SK-N-SH treated with all-trans-retinoic acid at 6 μM for 48 hours (cell line): ENCODE data around the gene SRRM1.

Source experiments
- ATAC-seq: fragments of 200-7000 bp; cut with Tn5 transposase; 3 replicates; pipeline ENCODE4 v1.9.1; 2020; ENCODE audit warnings: mild to moderate bottlenecking, moderate library complexity
- ARNTL ChIP-seq: fragments of 450-650 bp; formaldehyde crosslinking; IDR thresholded peaks from 2 replicates; pipeline ENCODE4 v1.5.0; 2020; ENCODE audit warnings: low read depth, mild to moderate bottlenecking, moderate library complexity, borderline replicate concordance
- BACH2 ChIP-seq: fragments of 250-450 bp; sonication (Bioruptor Pico); IDR thresholded peaks from 2 replicates; pipeline ENCODE4 v1.9.0; 2021; ENCODE audit warnings: mild to moderate bottlenecking, borderline replicate concordance
- CREB5 ChIP-seq: fragments of 250-450 bp; sonication (Bioruptor Pico); IDR thresholded peaks from 2 replicates; pipeline ENCODE4 v1.5.1; 2020; ENCODE audit warnings: low read depth, mild to moderate bottlenecking, moderate library complexity
- ESRRG ChIP-seq: fragments of 250-450 bp; sonication (Bioruptor Pico); IDR thresholded peaks from 2 replicates; pipeline ENCODE4 v1.6.1; 2021; ENCODE audit warnings: mild to moderate bottlenecking
- ISL1 ChIP-seq: fragments of 250-450 bp; sonication (Bioruptor Pico); IDR thresholded peaks from 2 replicates; pipeline ENCODE4 v2.1.2; 2022; ENCODE audit warnings: mild to moderate bottlenecking, moderate library complexity
- OSR1 ChIP-seq: fragments of 250-450 bp; sonication (Bioruptor Pico); IDR thresholded peaks from 2 replicates; pipeline ENCODE4 v1.8.0; 2022; ENCODE audit warnings: moderate library complexity, mild to moderate bottlenecking, inconsistent platforms
- POU6F1 ChIP-seq: fragments of 250-450 bp; sonication (Bioruptor Pico); IDR thresholded peaks from 2 replicates; pipeline ENCODE4 v1.8.0; 2021; ENCODE audit warnings: low read depth, mild to moderate bottlenecking, moderate library complexity, borderline replicate concordance
- PPARA ChIP-seq: fragments of 250-450 bp; sonication (Bioruptor Pico); IDR thresholded peaks from 2 replicates; pipeline ENCODE4 v1.5.0; 2020; ENCODE audit warnings: mild to moderate bottlenecking, borderline replicate concordance
- RARB ChIP-seq: fragments of 250-450 bp; sonication (Bioruptor Pico); IDR thresholded peaks from 2 replicates; pipeline ENCODE4 v1.8.0; 2021; ENCODE audit warnings: mild to moderate bottlenecking, moderate library complexity
- SNAI2 ChIP-seq: fragments of 250-450 bp; sonication (Bioruptor Pico); IDR thresholded peaks from 2 replicates; pipeline ENCODE4 v1.5.0; 2020; ENCODE audit warnings: mild to moderate bottlenecking, moderate library complexity
- TCF4 ChIP-seq: fragments of 250-450 bp; sonication (Bioruptor Pico); IDR thresholded peaks from 2 replicates; pipeline ENCODE4 v1.8.0; 2021; ENCODE audit warnings: mild to moderate bottlenecking, moderate library complexity, borderline replicate concordance
- ZFP3 ChIP-seq: fragments of 250-450 bp; sonication (Bioruptor Pico); IDR thresholded peaks from 2 replicates; pipeline ENCODE4 v1.5.0; 2020; ENCODE audit warnings: mild to moderate bottlenecking, moderate library complexity
- ZNF565 ChIP-seq: fragments of 450-650 bp; formaldehyde crosslinking; conservative IDR thresholded peaks from 2 replicates; pipeline ENCODE4 v1.5.0; 2020; ENCODE audit warnings: low read depth, mild to moderate bottlenecking, moderate library complexity
- ZNF70 ChIP-seq: fragments of 450-650 bp; formaldehyde crosslinking; IDR thresholded peaks from 2 replicates; pipeline ENCODE4 v1.5.0; 2020; ENCODE audit warnings: mild to moderate bottlenecking, moderate library complexity
- ZNF8 ChIP-seq: fragments of 450-650 bp; formaldehyde crosslinking; IDR thresholded peaks from 2 replicates; pipeline ENCODE4 v1.5.0; 2020; ENCODE audit warnings: mild to moderate bottlenecking, moderate library complexity
- TF ChIP-seq, protein P1 (sequence below): fragments of 250-450 bp; sonication (Bioruptor Pico); IDR thresholded peaks from 2 replicates; pipeline ENCODE4 v1.8.0; 2020; ENCODE audit warnings: mild to moderate bottlenecking, moderate library complexity, borderline replicate concordance
- TF ChIP-seq, protein P2 (sequence below): fragments of 250-450 bp; sonication (Bioruptor Pico); IDR thresholded peaks from 2 replicates; pipeline ENCODE4 v1.5.0; 2020; ENCODE audit warnings: mild to moderate bottlenecking, moderate library complexity
- TF ChIP-seq, protein P3 (sequence below): fragments of 250-450 bp; sonication (Bioruptor Pico); IDR thresholded peaks from 2 replicates; pipeline ENCODE4 v1.5.1; 2021; ENCODE audit warnings: mild to moderate bottlenecking, moderate library complexity

The SRRM1 gene

DNA sequence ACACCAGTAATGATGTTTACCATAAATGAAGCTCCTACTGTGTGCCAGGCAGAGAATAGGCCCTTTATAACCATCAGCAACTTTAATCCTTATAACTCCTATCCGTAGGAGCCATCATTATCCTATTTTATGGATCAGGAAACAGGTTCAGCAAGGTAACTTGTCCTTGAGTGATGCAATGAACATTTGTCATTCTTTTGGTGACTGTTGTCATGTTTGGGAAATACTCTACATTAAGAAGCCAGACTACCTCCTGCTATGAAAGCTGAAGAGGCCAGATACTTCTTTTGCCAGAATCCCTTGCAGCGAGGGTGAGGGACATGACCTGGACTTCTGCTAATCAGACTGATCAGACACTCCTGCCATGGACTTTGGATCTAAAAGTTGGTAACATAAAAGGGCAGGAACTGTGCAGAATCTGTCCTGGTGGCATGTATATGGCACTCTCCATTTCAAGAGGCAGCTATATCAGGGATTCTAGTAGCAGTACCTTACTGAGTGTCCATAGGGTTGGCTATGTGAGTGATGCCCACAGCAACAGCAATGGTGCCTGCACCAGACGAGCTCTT is 33.1 kb upstream of the SRRM1 start:
- ATAC-seq: no peak
- TF ChIP-seq, protein P1, sequence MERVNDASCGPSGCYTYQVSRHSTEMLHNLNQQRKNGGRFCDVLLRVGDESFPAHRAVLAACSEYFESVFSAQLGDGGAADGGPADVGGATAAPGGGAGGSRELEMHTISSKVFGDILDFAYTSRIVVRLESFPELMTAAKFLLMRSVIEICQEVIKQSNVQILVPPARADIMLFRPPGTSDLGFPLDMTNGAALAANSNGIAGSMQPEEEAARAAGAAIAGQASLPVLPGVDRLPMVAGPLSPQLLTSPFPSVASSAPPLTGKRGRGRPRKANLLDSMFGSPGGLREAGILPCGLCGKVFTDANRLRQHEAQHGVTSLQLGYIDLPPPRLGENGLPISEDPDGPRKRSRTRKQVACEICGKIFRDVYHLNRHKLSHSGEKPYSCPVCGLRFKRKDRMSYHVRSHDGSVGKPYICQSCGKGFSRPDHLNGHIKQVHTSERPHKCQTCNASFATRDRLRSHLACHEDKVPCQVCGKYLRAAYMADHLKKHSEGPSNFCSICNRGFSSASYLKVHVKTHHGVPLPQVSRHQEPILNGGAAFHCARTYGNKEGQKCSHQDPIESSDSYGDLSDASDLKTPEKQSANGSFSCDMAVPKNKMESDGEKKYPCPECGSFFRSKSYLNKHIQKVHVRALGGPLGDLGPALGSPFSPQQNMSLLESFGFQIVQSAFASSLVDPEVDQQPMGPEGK (CRISPR knock-in tag): no peak
- TF ChIP-seq OSR1 (CRISPR knock-in tag) (no peak), TCF4 (CRISPR knock-in tag) (no peak), ZNF8 (CRISPR knock-in tag) (no peak)

DNA sequence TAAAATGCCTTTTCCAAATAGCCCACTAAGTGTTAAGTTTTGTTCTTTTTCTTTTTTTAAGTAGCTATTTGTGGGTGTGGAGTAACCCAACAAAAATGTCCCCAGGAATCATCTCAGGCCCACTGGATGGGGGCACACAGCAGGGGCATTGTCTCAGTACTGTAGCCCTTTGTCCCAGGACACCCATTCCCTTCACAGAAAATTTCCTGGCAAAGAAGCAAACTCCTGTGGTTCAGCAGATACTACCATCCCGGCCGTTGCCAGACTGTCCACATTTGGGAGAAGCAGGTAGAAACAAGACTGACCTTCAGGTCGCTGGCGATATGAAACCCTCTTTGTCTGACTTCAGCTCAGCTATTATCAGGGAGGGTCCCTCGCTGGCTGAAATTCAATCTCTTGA is 23.7 kb upstream of the SRRM1 start:
- TF ChIP-seq ZFP3 (CRISPR knock-in tag) (no peak), RARB (CRISPR knock-in tag) (no peak), CREB5 (CRISPR knock-in tag) (no peak), SNAI2 (CRISPR knock-in tag) (no peak), BACH2 (CRISPR knock-in tag) (no peak), ESRRG (no peak), ISL1 (CRISPR knock-in tag) (no peak), OSR1 (CRISPR knock-in tag) (no peak), ZNF8 (CRISPR knock-in tag) (no peak), ARNTL (CRISPR knock-in tag) (no peak), TCF4 (CRISPR knock-in tag) (no peak), ZNF70 (CRISPR knock-in tag) (no peak), POU6F1 (no peak)
- TF ChIP-seq, protein P2, sequence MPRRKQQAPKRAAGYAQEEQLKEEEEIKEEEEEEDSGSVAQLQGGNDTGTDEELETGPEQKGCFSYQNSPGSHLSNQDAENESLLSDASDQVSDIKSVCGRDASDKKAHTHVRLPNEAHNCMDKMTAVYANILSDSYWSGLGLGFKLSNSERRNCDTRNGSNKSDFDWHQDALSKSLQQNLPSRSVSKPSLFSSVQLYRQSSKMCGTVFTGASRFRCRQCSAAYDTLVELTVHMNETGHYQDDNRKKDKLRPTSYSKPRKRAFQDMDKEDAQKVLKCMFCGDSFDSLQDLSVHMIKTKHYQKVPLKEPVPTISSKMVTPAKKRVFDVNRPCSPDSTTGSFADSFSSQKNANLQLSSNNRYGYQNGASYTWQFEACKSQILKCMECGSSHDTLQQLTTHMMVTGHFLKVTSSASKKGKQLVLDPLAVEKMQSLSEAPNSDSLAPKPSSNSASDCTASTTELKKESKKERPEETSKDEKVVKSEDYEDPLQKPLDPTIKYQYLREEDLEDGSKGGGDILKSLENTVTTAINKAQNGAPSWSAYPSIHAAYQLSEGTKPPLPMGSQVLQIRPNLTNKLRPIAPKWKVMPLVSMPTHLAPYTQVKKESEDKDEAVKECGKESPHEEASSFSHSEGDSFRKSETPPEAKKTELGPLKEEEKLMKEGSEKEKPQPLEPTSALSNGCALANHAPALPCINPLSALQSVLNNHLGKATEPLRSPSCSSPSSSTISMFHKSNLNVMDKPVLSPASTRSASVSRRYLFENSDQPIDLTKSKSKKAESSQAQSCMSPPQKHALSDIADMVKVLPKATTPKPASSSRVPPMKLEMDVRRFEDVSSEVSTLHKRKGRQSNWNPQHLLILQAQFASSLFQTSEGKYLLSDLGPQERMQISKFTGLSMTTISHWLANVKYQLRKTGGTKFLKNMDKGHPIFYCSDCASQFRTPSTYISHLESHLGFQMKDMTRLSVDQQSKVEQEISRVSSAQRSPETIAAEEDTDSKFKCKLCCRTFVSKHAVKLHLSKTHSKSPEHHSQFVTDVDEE: no peak
- TF ChIP-seq, protein P3, sequence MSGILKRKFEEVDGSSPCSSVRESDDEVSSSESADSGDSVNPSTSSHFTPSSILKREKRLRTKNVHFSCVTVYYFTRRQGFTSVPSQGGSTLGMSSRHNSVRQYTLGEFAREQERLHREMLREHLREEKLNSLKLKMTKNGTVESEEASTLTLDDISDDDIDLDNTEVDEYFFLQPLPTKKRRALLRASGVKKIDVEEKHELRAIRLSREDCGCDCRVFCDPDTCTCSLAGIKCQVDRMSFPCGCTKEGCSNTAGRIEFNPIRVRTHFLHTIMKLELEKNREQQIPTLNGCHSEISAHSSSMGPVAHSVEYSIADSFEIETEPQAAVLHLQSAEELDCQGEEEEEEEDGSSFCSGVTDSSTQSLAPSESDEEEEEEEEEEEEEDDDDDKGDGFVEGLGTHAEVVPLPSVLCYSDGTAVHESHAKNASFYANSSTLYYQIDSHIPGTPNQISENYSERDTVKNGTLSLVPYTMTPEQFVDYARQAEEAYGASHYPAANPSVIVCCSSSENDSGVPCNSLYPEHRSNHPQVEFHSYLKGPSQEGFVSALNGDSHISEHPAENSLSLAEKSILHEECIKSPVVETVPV (CRISPR knock-in tag): no peak
- ATAC-seq: no peak

DNA sequence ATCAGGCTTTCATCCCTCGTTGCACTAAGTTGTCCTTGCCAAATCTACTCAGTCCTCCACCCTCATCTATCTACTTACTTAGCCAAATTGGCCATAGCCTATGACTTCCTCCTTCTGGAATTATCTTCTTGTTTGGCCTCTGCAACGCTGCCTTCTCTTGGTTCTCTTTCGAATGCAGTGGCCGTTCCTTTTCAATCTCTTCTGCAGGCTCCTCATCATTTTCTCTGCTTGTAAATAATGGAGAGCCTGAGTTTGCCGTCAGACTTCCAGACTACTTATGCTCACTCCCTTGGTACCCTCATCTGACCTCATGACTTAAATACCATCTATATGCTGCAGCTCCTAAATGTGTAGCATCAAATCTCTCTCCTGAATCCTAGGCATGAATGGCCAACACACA is 22.4 kb upstream of the SRRM1 start:
- TF ChIP-seq, protein P3 (CRISPR knock-in tag): no peak
- TF ChIP-seq PPARA (CRISPR knock-in tag) (no peak), ZFP3 (CRISPR knock-in tag) (no peak), SNAI2 (CRISPR knock-in tag) (no peak), ISL1 (CRISPR knock-in tag) (no peak), RARB (CRISPR knock-in tag) (no peak), ARNTL (CRISPR knock-in tag) (no peak), BACH2 (CRISPR knock-in tag) (no peak), POU6F1 (no peak), ZNF8 (CRISPR knock-in tag) (no peak), ZNF565 (CRISPR knock-in tag) (no peak)
- ATAC-seq: no peak
